ENCODE results near the gene UTS2B. TPM values are rescaled to one million over a fixed set of nuclear protein-coding genes. Genes with fewer than 3 reads are reported as not detected.

The UTS2B gene
- total and polyA plus RNA-seq, 9 of the 15 experiments (the other 6 are each of a cell fraction or from before 2014, with no cell fraction given) = 0.06 TPM; not detected in 8

DNA sequence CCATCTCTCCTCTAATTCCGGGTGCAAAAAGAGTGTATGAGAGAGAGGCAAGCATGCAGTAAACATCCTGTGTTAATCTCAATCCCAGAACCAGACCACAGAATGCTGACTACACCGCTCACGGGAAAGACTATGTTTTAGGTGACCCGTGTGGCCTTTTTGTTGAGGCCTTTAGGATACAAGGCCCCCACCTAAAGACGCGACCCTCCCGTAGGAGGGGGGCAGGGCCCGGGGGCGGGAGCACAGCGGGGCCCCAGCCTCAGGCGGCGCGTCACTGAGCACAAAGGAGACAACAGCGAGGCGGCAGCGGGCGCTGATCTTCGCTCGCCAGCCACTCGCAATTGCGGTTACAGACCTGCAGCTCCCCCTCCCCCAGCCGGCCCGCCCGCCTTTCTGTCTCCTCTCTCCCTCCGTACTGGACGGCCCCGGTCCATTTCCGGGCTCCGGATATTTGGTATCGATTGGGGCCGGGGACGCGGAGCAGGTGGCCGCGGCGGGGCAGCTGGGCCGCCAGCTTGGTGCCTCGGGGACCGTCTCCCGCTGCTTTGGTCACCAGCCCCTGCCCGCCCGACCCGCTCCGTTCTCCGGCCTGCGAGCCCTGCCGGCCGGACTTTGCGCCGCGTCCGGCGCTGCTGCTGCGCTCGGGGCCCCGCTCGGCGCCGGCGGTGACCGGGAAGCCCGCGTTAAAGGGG lies 1.2 kb downstream of the UTS2B start, which contains the start of gene CCDC50 (continued):
- TF ChIP-seq E2F4 (CRISPR knock-in tag; IDR thresholded peaks at IDR 0.05; ENCODE audit: low read depth) (no peak), KDM4B (IDR thresholded peaks at IDR 0.05; ENCODE audit: borderline replicate concordance in 2 of 2, low read depth in 1 of 2) (0 out of 4 replicates have a peak, but pooled peaks of 1 of the 2 experiments have one; percentile 47), ARID2 (IDR thresholded peaks at IDR 0.05) (no peak), SIN3B (IDR thresholded peaks at IDR 0.05; ENCODE audit: low read depth) (0 out of 2 replicates have a peak, but pooled peaks have one; percentile 26), ETV5 (CRISPR knock-in tag; IDR thresholded peaks at IDR 0.05; ENCODE audit: low read depth) (peak; percentile 93), HCFC1 (IDR thresholded peaks at IDR 0.05; ENCODE audit: low read depth, low read length) (peak; percentile 53; the same call in 1 of the 2 replicates), ZBTB40 (IDR thresholded peaks at IDR 0.05) (no peak; the same call in 1 of the 2 replicates), ZBTB40 (CRISPR knock-in tag; IDR thresholded peaks at IDR 0.05) (no peak), THRAP3 (IDR thresholded peaks at IDR 0.05; ENCODE audit: borderline replicate concordance) (no peak)

All from K562 (cell line).